Liver (tissue), 9 donors: ENCODE results near the gene ZFC3H1. TPM values are rescaled to one million over a fixed set of nuclear protein-coding genes. Genes with fewer than 3 reads are reported as not detected.

Experiments
- DNase-seq: peaks from one replicate; pipeline ENCODE4 v3.0.0-alpha.2; 2017; ENCODE audit warnings: low spot score
- H3K27ac ChIP-seq, 2 donors: one replicate each; pipeline ENCODE4 v1.7.0; 2013; ENCODE audit warnings: inconsistent platforms in 2 of 2, low read length in 2 of 2, control low read depth in 1 of 2, low read depth in 1 of 2, mild to moderate bottlenecking in 1 of 2
- H3K27me3 ChIP-seq, 4 donors: one replicate each; pipeline versions ENCODE4 v1.6.1 to v1.7.0; 2013; ENCODE audit warnings: low read length in 3 of 4, inconsistent platforms in 1 of 4, mild to moderate bottlenecking in 1 of 4, moderate library complexity in 1 of 4; ENCODE audit not compliant: control insufficient read depth in 4 of 4, insufficient read depth in 4 of 4
- H3K36me3 ChIP-seq, 4 donors: one replicate each; pipeline versions ENCODE4 v1.6.1 to v1.7.0; 2013; ENCODE audit warnings: low read length in 3 of 4, mild to moderate bottlenecking in 3 of 4, low read depth in 1 of 4, moderate library complexity in 1 of 4; ENCODE audit not compliant: control insufficient read depth in 4 of 4, insufficient read depth in 3 of 4
- H3K4me1 ChIP-seq, 4 donors: one replicate each; pipeline versions ENCODE4 v1.6.1 to v1.7.0; 2013; ENCODE audit warnings: low read length in 3 of 4, mild to moderate bottlenecking in 3 of 4, moderate library complexity in 1 of 4; ENCODE audit not compliant: control insufficient read depth in 4 of 4, insufficient read depth in 4 of 4
- H3K4me3 ChIP-seq, 3 donors: one replicate each; pipeline versions ENCODE4 v1.6.1 to v1.7.0; 2013; ENCODE audit warnings: low read length in 3 of 3, control low read depth in 1 of 3, low read depth in 1 of 3, mild to moderate bottlenecking in 1 of 3
- H3K9ac ChIP-seq, 2 donors: one replicate each; pipeline ENCODE4 v1.7.0; 2013; ENCODE audit warnings: low read length in 2 of 2, mild to moderate bottlenecking in 2 of 2, moderate library complexity in 2 of 2, control low read depth in 1 of 2, low read depth in 1 of 2
- H3K9me3 ChIP-seq, 4 donors: one replicate each; pipeline versions ENCODE4 v1.6.1 to v1.7.0; 2013; ENCODE audit warnings: low read length in 3 of 4; ENCODE audit not compliant: control insufficient read depth in 4 of 4
- ATF3 ChIP-seq: IDR thresholded peaks from 2 replicates; pipeline ENCODE4 v1.6.1; 2016; ENCODE audit warnings: antibody characterized with exemption
- CTCF ChIP-seq: fragments of 150-350 bp; IDR thresholded peaks from 2 replicates; pipeline ENCODE4 v1.5.1; 2017; ENCODE audit warnings: improper control_type of control experiment, low read depth, low read length; ENCODE audit not compliant: missing input control
- EGR1 ChIP-seq, 2 donors: IDR thresholded peaks; 2 replicates each; pipeline ENCODE4 v1.6.1; 2016 to 2018; ENCODE audit warnings: antibody characterized with exemption in 2 of 2, low read depth in 2 of 2
- FOXA1 ChIP-seq: IDR thresholded peaks from 2 replicates; pipeline ENCODE4 v1.6.1; 2016; ENCODE audit warnings: antibody characterized with exemption
- FOXA2 ChIP-seq: IDR thresholded peaks from 2 replicates; pipeline ENCODE4 v1.6.1; 2016; ENCODE audit warnings: antibody characterized with exemption
- GABPA ChIP-seq, 2 donors: IDR thresholded peaks in 1 of 2; conservative IDR thresholded peaks in 1 of 2; 2 replicates each; pipeline ENCODE4 v1.6.1; 2016; ENCODE audit warnings: antibody characterized with exemption in 2 of 2, mild to moderate bottlenecking in 1 of 2, moderate library complexity in 1 of 2
- HNF4A ChIP-seq, 2 donors: conservative IDR thresholded peaks; 2 replicates each; pipeline ENCODE4 v1.6.1; 2016; ENCODE audit warnings: antibody characterized with exemption in 2 of 2, mild to moderate bottlenecking in 2 of 2
- HNF4G ChIP-seq: IDR thresholded peaks from 2 replicates; pipeline ENCODE4 v1.6.1; 2016; ENCODE audit warnings: antibody characterized with exemption
- JUND ChIP-seq, 2 donors: IDR thresholded peaks; 2 replicates each; pipeline ENCODE4 v1.6.1; 2016; ENCODE audit warnings: antibody characterized with exemption in 2 of 2
- MAX ChIP-seq: IDR thresholded peaks from 2 replicates; pipeline ENCODE4 v1.6.1; 2016; ENCODE audit warnings: antibody characterized with exemption
- NR2F2 ChIP-seq: IDR thresholded peaks from 2 replicates; pipeline ENCODE4 v1.6.1; 2016; ENCODE audit warnings: antibody characterized with exemption
- RAD21 ChIP-seq, 2 donors: IDR thresholded peaks; 2 replicates each; pipeline ENCODE4 v1.6.1; 2016; ENCODE audit warnings: antibody characterized with exemption in 2 of 2, mild to moderate bottlenecking in 2 of 2
- REST ChIP-seq: IDR thresholded peaks from 2 replicates; pipeline ENCODE4 v1.6.1; 2016; ENCODE audit warnings: antibody characterized with exemption, mild to moderate bottlenecking
- RXRA ChIP-seq, 2 donors: IDR thresholded peaks; 2 replicates each; pipeline ENCODE4 v1.6.1; 2017 to 2018; ENCODE audit warnings: antibody characterized with exemption in 2 of 2, mild to moderate bottlenecking in 1 of 2
- SP1 ChIP-seq: IDR thresholded peaks from 2 replicates; pipeline ENCODE4 v1.6.1; 2018; ENCODE audit warnings: antibody characterized with exemption, mild to moderate bottlenecking
- TAF1 ChIP-seq: conservative IDR thresholded peaks from 2 replicates; pipeline ENCODE4 v1.6.1; 2016; ENCODE audit warnings: antibody characterized with exemption, mild to moderate bottlenecking
- YY1 ChIP-seq: IDR thresholded peaks from 2 replicates; pipeline ENCODE4 v1.6.1; 2016; ENCODE audit warnings: antibody characterized with exemption, mild to moderate bottlenecking
- ZBTB33 ChIP-seq: IDR thresholded peaks from 2 replicates; pipeline ENCODE4 v1.6.1; 2016; ENCODE audit warnings: antibody characterized with exemption
- WGBS: extraction: QIAGEN DNeasy Blood & Tissue Kit; methylation state at CpG from one replicate; pipeline ENCODE4 v1.1.7; 2013; 5-methylcytosine and 5-hydroxymethylcytosine counted together
- polyA plus RNA-seq, 2 donors: library from polyadenylated mRNA; stranded (reverse) in 1 of 2; unstranded in 1 of 2; fragments of 200-250 nt in 1 of 2; fragments of >200 nt in 1 of 2; fragmentation: Nextera tagmentation in 1 of 2; extraction: Ambion mirVana in 1 of 2; gene quantifications; one replicate each; pipeline versions ENCODE4 v1.2.1 to v1.2.3, GENCODE V29; 2013 to 2015
- total RNA-seq, 2 donors: library from RNA; depleted of rRNA; stranded (reverse); fragments of >200 nt; gene quantifications; one replicate each; pipeline ENCODE4 v1.2.3, GENCODE V29; 2014
- donor health status: healthy.
- donor health status: healthy.
- donor health status: healthy.
- donor health status: healthy.
- donor health status: healthy.

The ZFC3H1 gene
- total and polyA plus RNA-seq, 4 donors = 3.4 to 32.3 (median 8.6) TPM

- H3K36me3 ChIP-seq = peaks cover 10 to 64% (median 53%) of the 10 kb centered on the region in 4 donors
- no peak overlapping the region for H3K27ac ChIP-seq
- no peak overlapping the region for H3K9ac ChIP-seq
- H3K9me3 ChIP-seq = no peaks in the 10 kb centered on the region
- no peaks in the 10 kb centered on the region for H3K27me3 ChIP-seq
- TF ChIP-seq FOXA1 = no peak
- TF ChIP-seq REST = no peak
- no peak for TF ChIP-seq EGR1 (IDR thresholded peaks at IDR 0.05; ENCODE audit: low read depth in 2 of 2)
- TF ChIP-seq CTCF = peak; percentile 55
- TF ChIP-seq RAD21 (IDR thresholded peaks at IDR 0.05) = peak; percentile 75 to 81
- TF ChIP-seq NR2F2 = no peak
- no peak for TF ChIP-seq RXRA (IDR thresholded peaks at IDR 0.05)
- TF ChIP-seq GABPA (IDR thresholded peaks at IDR 0.05 in 1 of 2, conservative IDR thresholded peaks at IDR 0.05 in 1 of 2) = no peak
- no peak for TF ChIP-seq ATF3
- 30% methylated on average over 3 of the region's 3 CpGs for WGBS
- no peak overlapping the region for H3K4me3 ChIP-seq
- H3K4me1 ChIP-seq = no peaks in the 10 kb centered on the region
- no peak for DNase-seq
These were observed 26.9 kb downstream of the ZFC3H1 start for GRCh38 chr12:71636704-71637115.

GRCh38 chr12:71627438-71628002 lies 36.1 kb downstream of the ZFC3H1 start:
- H3K9ac ChIP-seq = no peak overlapping the region
- no peak for DNase-seq
- no peaks in the 10 kb centered on the region for H3K27me3 ChIP-seq
- H3K4me1 ChIP-seq = no peaks in the 10 kb centered on the region
- 92% methylated on average over 2 of the region's 2 CpGs for WGBS
- H3K4me3 ChIP-seq = no peak overlapping the region
- H3K36me3 ChIP-seq = peaks cover 11 to 89% (median 66%) of the 10 kb centered on the region in 4 donors
- H3K9me3 ChIP-seq = no peaks in the 10 kb centered on the region
- no peak overlapping the region for H3K27ac ChIP-seq
- TF ChIP-seq HNF4A (conservative IDR thresholded peaks at IDR 0.05) (no peak), FOXA2 (no peak), FOXA1 (no peak), SP1 (no peak), RXRA (IDR thresholded peaks at IDR 0.05) (no peak), REST (no peak), JUND (IDR thresholded peaks at IDR 0.05) (no peak), CTCF (no peak), MAX (no peak), EGR1 (IDR thresholded peaks at IDR 0.05; ENCODE audit: low read depth in 2 of 2) (no peak), TAF1 (no peak), HNF4G (no peak), GABPA (IDR thresholded peaks at IDR 0.05 in 1 of 2, conservative IDR thresholded peaks at IDR 0.05 in 1 of 2) (no peak), NR2F2 (no peak), ZBTB33 (no peak), YY1 (no peak)
